ENCODE results near the gene TRIM17. TPM values are rescaled to one million over a fixed set of nuclear protein-coding genes. Genes with fewer than 3 reads are reported as not detected.

The TRIM17 gene
- total RNA-seq, 1 experiment from 2014 or later = 0.54 TPM

GRCh38 chr1:228365271-228366061, 51.2 kb downstream of the TRIM17 start:
- H3K9me3 ChIP-seq (ENCODE audit: low read depth, low read length, poor library complexity, severe bottlenecking) = no peaks in the 10 kb centered on the region
- intact Hi-C loops (cut with micrococcal nuclease; ENCODE audit: unreplicated experiment) = no loop called here
- no peaks in the 10 kb centered on the region for H3K4me1 ChIP-seq (ENCODE audit: insufficient read depth, low read length, poor library complexity, severe bottlenecking)
- H3K36me3 ChIP-seq (ENCODE audit: insufficient read depth, low read length, poor library complexity, severe bottlenecking) = no peaks in the 10 kb centered on the region
- ChIA-PET POLR2A (ENCODE audit: low non-redundant PET) (no interaction called here), CTCF (no interaction called here)
- no peaks in the 10 kb centered on the region for H3K27me3 ChIP-seq (replicated peaks; ENCODE audit: insufficient read depth, low read depth, low read length, poor library complexity)
- H3K27ac ChIP-seq (ENCODE audit: low read depth, low read length, poor library complexity, severe bottlenecking) = no peak overlapping the region
- no peak for DNase-seq (ENCODE audit: low spot score)
- no TSS peak for BruUV-seq (replicated peaks)
- H3K4me3 ChIP-seq (ENCODE audit: low read depth, low read length, poor library complexity, severe bottlenecking) = no peak overlapping the region
- TF ChIP-seq EZH2 (IDR thresholded peaks at IDR 0.05; ENCODE audit: borderline replicate concordance, low read depth, low read length, poor library complexity, severe bottlenecking) (no peak), CTCF (conservative IDR thresholded peaks at IDR 0.05; ENCODE audit: low read depth, low read length) (no peak)

GRCh38 chr1:228364706-228365213, 51.9 kb downstream of the TRIM17 start:
- no peaks in the 10 kb centered on the region for H3K4me1 ChIP-seq (ENCODE audit: insufficient read depth, low read length, poor library complexity, severe bottlenecking)
- H3K9me3 ChIP-seq (ENCODE audit: low read depth, low read length, poor library complexity, severe bottlenecking) = no peaks in the 10 kb centered on the region
- intact Hi-C loops (cut with micrococcal nuclease; ENCODE audit: unreplicated experiment) = no loop called here
- no peaks in the 10 kb centered on the region for H3K36me3 ChIP-seq (ENCODE audit: insufficient read depth, low read length, poor library complexity, severe bottlenecking)
- no peaks in the 10 kb centered on the region for H3K27me3 ChIP-seq (replicated peaks; ENCODE audit: insufficient read depth, low read depth, low read length, poor library complexity)
- DNase-seq (ENCODE audit: low spot score) = no peak
- TF ChIP-seq CTCF (conservative IDR thresholded peaks at IDR 0.05; ENCODE audit: low read depth, low read length) = no peak
- TF ChIP-seq EZH2 (IDR thresholded peaks at IDR 0.05; ENCODE audit: borderline replicate concordance, low read depth, low read length, poor library complexity, severe bottlenecking) = no peak
- ChIA-PET POLR2A (ENCODE audit: low non-redundant PET) (no interaction called here), CTCF (no interaction called here)
- H3K27ac ChIP-seq (ENCODE audit: low read depth, low read length, poor library complexity, severe bottlenecking) = no peak overlapping the region
- no TSS peak for BruUV-seq (replicated peaks)
- H3K4me3 ChIP-seq (ENCODE audit: low read depth, low read length, poor library complexity, severe bottlenecking) = no peak overlapping the region

- intact Hi-C loops (cut with micrococcal nuclease; ENCODE audit: unreplicated experiment) = no loop called here
- no peaks in the 10 kb centered on the region for H3K27me3 ChIP-seq (replicated peaks; ENCODE audit: insufficient read depth, low read depth, low read length, poor library complexity)
- no TSS peak for BruUV-seq (replicated peaks)
- ChIA-PET POLR2A (ENCODE audit: low non-redundant PET) (no interaction called here), CTCF (no interaction called here)
- H3K4me1 ChIP-seq (ENCODE audit: insufficient read depth, low read length, poor library complexity, severe bottlenecking) = no peaks in the 10 kb centered on the region
- no peak for DNase-seq (ENCODE audit: low spot score)
- no peak overlapping the region for H3K4me3 ChIP-seq (ENCODE audit: low read depth, low read length, poor library complexity, severe bottlenecking)
- H3K27ac ChIP-seq (ENCODE audit: low read depth, low read length, poor library complexity, severe bottlenecking) = no peak overlapping the region
- no peaks in the 10 kb centered on the region for H3K9me3 ChIP-seq (ENCODE audit: low read depth, low read length, poor library complexity, severe bottlenecking)
- no peaks in the 10 kb centered on the region for H3K36me3 ChIP-seq (ENCODE audit: insufficient read depth, low read length, poor library complexity, severe bottlenecking)
- TF ChIP-seq CTCF (conservative IDR thresholded peaks at IDR 0.05; ENCODE audit: low read depth, low read length) (no peak), EZH2 (IDR thresholded peaks at IDR 0.05; ENCODE audit: borderline replicate concordance, low read depth, low read length, poor library complexity, severe bottlenecking) (no peak)
Observed at GRCh38 chr1:228364068-228364705, 52.5 kb downstream of the TRIM17 start.
